Activated T-cell treated with anti-CD3 and anti-CD28 coated beads, Interleukin-2, amount 50 U/mL, for 24 hours (primary cell): Measurements from ENCODE around the gene TOR1AIP1.

Experiments
- DNase-seq: peaks from one replicate; pipeline ENCODE4 v3.0.0-alpha.2; 2020
- H3K27ac Mint-ChIP-seq: 2 replicates; pipeline ENCODE4 v1.8.0; 2020; ENCODE audit warnings: mild to moderate bottlenecking, mixed read lengths
- H3K27me3 Mint-ChIP-seq: 2 replicates; pipeline ENCODE4 v1.8.0; 2020; ENCODE audit warnings: mixed read lengths
- H3K36me3 Mint-ChIP-seq: 2 replicates; pipeline ENCODE4 v1.8.0; 2020; ENCODE audit warnings: low read depth, mixed read lengths
- H3K4me1 Mint-ChIP-seq: 2 replicates; pipeline ENCODE4 v1.8.0; 2020; ENCODE audit warnings: low read depth, mixed read lengths
- H3K4me3 Mint-ChIP-seq: 2 replicates; pipeline ENCODE4 v1.8.0; 2020; ENCODE audit warnings: mild to moderate bottlenecking, moderate library complexity, mixed read lengths
- H3K9me3 Mint-ChIP-seq: 2 replicates; pipeline ENCODE4 v1.8.0; 2020; ENCODE audit warnings: mixed read lengths

Gene TOR1AIP1

GRCh38 chr1:179872558-179872957 lies 9.5 kb upstream of the TOR1AIP1 start:
- Mint-ChIP-seq H3K36me3 (peaks cover 86% of the 10 kb centered on the region), H3K27me3 (no peaks in the 10 kb centered on the region), H3K4me1 (peaks cover 49% of the 10 kb centered on the region), H3K4me3 (no peak overlapping the region), H3K27ac (no peak overlapping the region), H3K9me3 (no peaks in the 10 kb centered on the region)
- DNase-seq: no peak

DNA sequence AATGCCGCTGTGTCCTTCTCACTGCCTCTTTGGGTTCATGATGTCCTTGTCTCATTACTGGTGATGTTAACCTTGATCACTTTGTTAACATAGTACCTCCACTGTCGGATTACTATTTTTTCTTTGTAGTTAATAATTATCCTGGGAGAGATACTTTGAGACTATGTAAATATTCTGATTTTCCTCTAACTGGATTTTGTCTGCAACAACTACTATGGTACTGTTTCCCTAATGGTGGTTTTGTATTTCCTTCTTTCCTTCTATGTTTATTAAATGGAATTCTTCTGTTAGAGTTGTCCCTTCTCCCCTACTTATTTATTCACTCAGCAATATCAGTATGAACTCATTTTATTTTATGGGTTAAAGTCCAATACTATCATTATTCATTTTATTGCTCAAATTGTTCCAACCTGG lies 8.6 kb upstream of the TOR1AIP1 start:
- DNase-seq: no peak
- Mint-ChIP-seq H3K9me3 (no peaks in the 10 kb centered on the region), H3K27me3 (no peaks in the 10 kb centered on the region), H3K4me3 (no peak overlapping the region), H3K27ac (no peak overlapping the region), H3K36me3 (peaks cover 80% of the 10 kb centered on the region), H3K4me1 (peaks cover 53% of the 10 kb centered on the region)

- Mint-ChIP-seq H3K36me3 (peaks cover 60% of the 10 kb centered on the region), H3K4me1 (peaks cover 68% of the 10 kb centered on the region), H3K4me3 (peak overlapping the region; percentile 95), H3K27me3 (no peaks in the 10 kb centered on the region), H3K9me3 (no peaks in the 10 kb centered on the region), H3K27ac (no peak overlapping the region)
- no peak for DNase-seq
Observed at GRCh38 chr1:179875596-179876299, 6.3 kb upstream of the TOR1AIP1 start.

GRCh38 chr1:179876300-179876715 lies 5.8 kb upstream of the TOR1AIP1 start:
- no peak for DNase-seq
- no peaks in the 10 kb centered on the region for H3K27me3 Mint-ChIP-seq
- peak overlapping the region; percentile 95 for H3K4me3 Mint-ChIP-seq
- H3K27ac Mint-ChIP-seq: peak overlapping the region; percentile 84
- H3K4me1 Mint-ChIP-seq: peaks cover 70% of the 10 kb centered on the region
- H3K36me3 Mint-ChIP-seq: peaks cover 55% of the 10 kb centered on the region
- H3K9me3 Mint-ChIP-seq: no peaks in the 10 kb centered on the region

- Mint-ChIP-seq H3K36me3 (peaks cover 54% of the 10 kb centered on the region), H3K4me3 (peak within 1 kb of the TSS; percentile 95), H3K9me3 (no peaks in the 10 kb centered on the region), H3K27ac (peak within 1 kb of the TSS; percentile 95), H3K4me1 (peaks cover 64% of the 10 kb centered on the region), H3K27me3 (no peaks in the 10 kb centered on the region)
- peak; percentile 90 for DNase-seq
Observed at GRCh38 chr1:179877586-179878265, 4.4 kb upstream of the TOR1AIP1 start, which contains the start of gene TOR1AIP2. Gene TOR1AIP2 (minus strand): TSS chr1:179877803. CDS start chr1:179852665, 25,138 bp downstream.

DNA sequence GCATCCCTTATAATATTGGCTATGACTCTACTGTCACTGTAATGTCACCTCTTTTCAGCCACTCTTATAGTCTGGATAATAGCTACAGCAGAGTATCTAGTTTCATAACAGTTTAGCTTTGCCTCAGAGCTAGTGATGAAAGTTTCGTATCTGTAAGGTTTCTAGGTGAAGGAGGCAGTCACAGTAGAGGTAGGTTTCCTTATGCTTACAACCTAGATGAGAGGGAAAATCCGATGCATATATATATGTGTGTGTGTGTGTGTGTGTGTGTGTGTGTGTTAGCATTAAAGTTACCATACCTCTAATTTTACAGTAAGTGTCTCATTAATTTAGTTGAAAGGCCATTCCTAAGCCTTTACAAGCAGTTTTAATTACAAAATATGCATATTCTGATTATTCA lies 2.3 kb upstream of the TOR1AIP1 start:
- no peak for DNase-seq
- H3K4me1 Mint-ChIP-seq: peaks cover 61% of the 10 kb centered on the region
- no peak overlapping the region for H3K27ac Mint-ChIP-seq
- no peak overlapping the region for H3K4me3 Mint-ChIP-seq
- H3K9me3 Mint-ChIP-seq: no peaks in the 10 kb centered on the region
- no peaks in the 10 kb centered on the region for H3K27me3 Mint-ChIP-seq
- peaks cover 53% of the 10 kb centered on the region for H3K36me3 Mint-ChIP-seq

GRCh38 chr1:179881642-179882252 lies 338 bp upstream of the TOR1AIP1 start:
- peaks cover 53% of the 10 kb centered on the region for H3K36me3 Mint-ChIP-seq
- H3K4me1 Mint-ChIP-seq: peaks cover 59% of the 10 kb centered on the region
- DNase-seq: no peak
- no peaks in the 10 kb centered on the region for H3K9me3 Mint-ChIP-seq
- H3K4me3 Mint-ChIP-seq: peak overlapping the region; percentile 94
- H3K27me3 Mint-ChIP-seq: no peaks in the 10 kb centered on the region
- H3K27ac Mint-ChIP-seq: peak overlapping the region; percentile 100

DNA sequence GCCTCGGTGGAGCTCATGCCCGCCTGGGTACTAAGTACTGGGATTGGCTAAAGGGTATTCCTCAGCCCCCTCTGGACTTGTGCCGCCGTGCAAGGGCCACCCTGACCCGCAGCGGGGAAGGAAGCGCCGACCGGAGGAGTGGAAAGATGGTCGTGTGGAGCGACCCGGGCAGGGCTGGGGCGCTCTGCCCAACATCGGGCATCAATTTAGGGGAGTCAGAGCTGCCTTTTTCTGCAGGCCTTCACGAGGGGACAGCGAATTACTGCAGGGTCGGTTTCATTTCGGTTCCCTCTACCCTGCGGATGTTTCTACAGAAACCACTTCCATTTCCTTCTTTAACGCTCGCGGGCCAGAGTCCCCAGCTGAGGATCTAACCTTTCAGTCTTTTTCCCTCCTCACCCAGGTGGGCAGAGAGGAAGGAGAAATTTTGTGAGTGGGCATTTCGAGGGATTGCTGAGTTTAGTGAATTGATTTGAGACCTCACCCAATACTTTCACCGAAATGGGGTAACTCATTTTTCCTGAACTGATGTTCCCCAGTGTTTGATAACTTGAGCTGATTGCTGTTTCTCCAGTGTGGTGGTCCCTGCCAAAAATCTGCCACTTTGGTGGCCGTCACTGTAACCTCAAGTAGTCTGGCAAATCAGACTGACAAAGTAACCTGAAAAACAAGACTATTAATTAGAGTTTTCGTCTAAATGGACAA lies 1.1 kb downstream of the TOR1AIP1 start:
- peaks cover 63% of the 10 kb centered on the region for H3K36me3 Mint-ChIP-seq
- DNase-seq: peak; percentile 38

GRCh38 chr1:179883745-179884138 lies 1.7 kb downstream of the TOR1AIP1 start:
- peak; percentile 41 for DNase-seq
- Mint-ChIP-seq H3K4me3 (peak overlapping the region; percentile 94), H3K27me3 (no peaks in the 10 kb centered on the region), H3K4me1 (peaks cover 63% of the 10 kb centered on the region), H3K36me3 (peaks cover 66% of the 10 kb centered on the region), H3K9me3 (no peaks in the 10 kb centered on the region), H3K27ac (peak overlapping the region; percentile 100)

More for the DNA sequence above, 1.1 kb downstream of the TOR1AIP1 start:
- Mint-ChIP-seq H3K4me3 (peak overlapping the region; percentile 94), H3K27me3 (no peaks in the 10 kb centered on the region), H3K4me1 (peaks cover 65% of the 10 kb centered on the region), H3K27ac (peak overlapping the region; percentile 100), H3K9me3 (no peaks in the 10 kb centered on the region)

- Mint-ChIP-seq H3K27me3 (no peaks in the 10 kb centered on the region), H3K27ac (peak overlapping the region; percentile 55), H3K9me3 (no peaks in the 10 kb centered on the region), H3K36me3 (peaks cover 88% of the 10 kb centered on the region), H3K4me1 (peaks cover 49% of the 10 kb centered on the region), H3K4me3 (no peak overlapping the region)
- no peak for DNase-seq
Observed at GRCh38 chr1:179888071-179888470, 6.0 kb downstream of the TOR1AIP1 start.

- Mint-ChIP-seq H3K4me3 (no peak overlapping the region), H3K36me3 (peaks cover 88% of the 10 kb centered on the region), H3K27ac (no peak overlapping the region), H3K9me3 (no peaks in the 10 kb centered on the region), H3K4me1 (peaks cover 41% of the 10 kb centered on the region), H3K27me3 (no peaks in the 10 kb centered on the region)
- no peak for DNase-seq
Observed at GRCh38 chr1:179889589-179889988, 7.5 kb downstream of the TOR1AIP1 start.

- Mint-ChIP-seq H3K27me3 (no peaks in the 10 kb centered on the region), H3K9me3 (no peaks in the 10 kb centered on the region), H3K36me3 (peaks cover 80% of the 10 kb centered on the region), H3K4me1 (peaks cover 5% of the 10 kb centered on the region), H3K4me3 (no peak overlapping the region), H3K27ac (no peak overlapping the region)
- no peak for DNase-seq
Observed at GRCh38 chr1:179910934-179911333, 28.8 kb downstream of the TOR1AIP1 start.

- H3K27ac Mint-ChIP-seq: no peak overlapping the region
- H3K36me3 Mint-ChIP-seq: peaks cover 80% of the 10 kb centered on the region
- peaks cover 5% of the 10 kb centered on the region for H3K4me1 Mint-ChIP-seq
- no peak for DNase-seq
- H3K9me3 Mint-ChIP-seq: no peaks in the 10 kb centered on the region
- no peaks in the 10 kb centered on the region for H3K27me3 Mint-ChIP-seq
- no peak overlapping the region for H3K4me3 Mint-ChIP-seq
Observed at GRCh38 chr1:179911812-179912211, 29.7 kb downstream of the TOR1AIP1 start.

DNA sequence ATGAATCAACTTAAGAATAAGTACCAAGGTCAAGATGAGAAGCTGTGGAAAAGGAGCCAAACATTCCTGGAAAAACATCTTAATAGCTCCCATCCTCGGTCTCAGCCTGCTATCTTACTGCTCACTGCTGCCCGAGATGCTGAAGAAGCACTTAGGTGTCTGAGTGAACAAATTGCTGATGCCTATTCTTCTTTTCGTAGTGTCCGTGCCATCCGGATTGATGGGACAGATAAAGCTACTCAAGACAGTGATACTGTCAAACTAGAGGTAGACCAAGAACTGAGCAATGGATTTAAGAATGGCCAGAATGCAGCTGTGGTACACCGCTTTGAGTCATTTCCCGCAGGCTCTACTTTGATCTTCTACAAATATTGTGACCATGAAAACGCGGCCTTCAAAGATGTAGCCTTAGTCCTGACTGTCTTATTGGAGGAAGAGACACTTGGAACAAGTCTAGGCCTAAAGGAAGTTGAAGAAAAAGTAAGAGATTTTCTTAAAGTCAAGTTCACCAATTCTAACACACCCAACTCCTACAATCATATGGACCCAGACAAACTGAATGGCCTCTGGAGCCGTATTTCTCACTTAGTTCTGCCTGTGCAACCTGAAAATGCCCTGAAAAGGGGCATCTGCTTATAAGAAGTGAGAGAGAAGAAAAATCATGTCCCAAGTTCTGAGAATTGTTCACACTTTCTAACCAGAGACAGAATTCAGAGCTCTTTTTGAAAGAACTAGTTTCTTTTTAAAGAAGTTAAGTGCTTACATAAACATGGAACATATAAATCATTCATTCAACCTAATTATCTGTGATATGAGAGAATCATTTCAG lies 35.7 kb downstream of the TOR1AIP1 start:
- no peak for DNase-seq
- H3K4me3 Mint-ChIP-seq: no peak overlapping the region
- no peaks in the 10 kb centered on the region for H3K27me3 Mint-ChIP-seq
- peaks cover 15% of the 10 kb centered on the region for H3K4me1 Mint-ChIP-seq
- peaks cover 84% of the 10 kb centered on the region for H3K36me3 Mint-ChIP-seq
- H3K27ac Mint-ChIP-seq: peak overlapping the region; percentile 78
- no peaks in the 10 kb centered on the region for H3K9me3 Mint-ChIP-seq
